Measurements from ENCODE around the gene TTPAL. TPM values are rescaled to one million over a fixed set of nuclear protein-coding genes. Genes with fewer than 3 reads are reported as not detected.

The TTPAL gene
- total RNA-seq, 4 donors from 2014 or later, result 14.2 to 27.7 (median 22.3) TPM

DNA sequence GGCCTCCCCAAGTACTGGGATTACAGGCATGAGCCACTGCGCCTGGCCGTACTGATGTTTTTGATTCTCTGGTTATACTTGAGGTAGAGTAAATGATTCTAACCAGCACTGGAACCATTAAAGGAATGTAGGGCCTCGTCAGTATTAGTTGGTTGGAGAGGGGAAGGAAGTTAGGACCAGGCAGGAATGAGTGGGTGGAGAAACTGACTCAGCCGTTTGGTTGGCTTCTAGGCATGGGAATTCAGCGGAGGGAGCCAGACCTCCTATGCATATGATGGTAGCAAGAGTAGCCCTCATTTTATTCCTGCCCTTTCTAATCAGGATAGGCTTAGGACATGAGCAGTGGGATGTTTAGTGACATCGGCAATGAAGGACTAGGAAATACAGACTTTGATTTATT is 65.2 kb downstream of the TTPAL start:
- WGBS, 2 donors, result 74 to 77% methylated on average over 6 of the region's 6 CpGs
- H3K4me1 ChIP-seq, result peaks cover 6 to 20% of the 10 kb centered on the region in 2 donors
- no peak for DNase-seq
- no peak overlapping the region for H3K27ac ChIP-seq
- no peaks in the 10 kb centered on the region for H3K27me3 ChIP-seq
- H3K4me3 ChIP-seq (replicated peaks in 1 of 3), result no peak overlapping the region
- H3K9me3 ChIP-seq, result no peaks in the 10 kb centered on the region
- no peak for TF ChIP-seq POLR2A (IDR thresholded peaks at IDR 0.05)
- TF ChIP-seq, protein P1, sequence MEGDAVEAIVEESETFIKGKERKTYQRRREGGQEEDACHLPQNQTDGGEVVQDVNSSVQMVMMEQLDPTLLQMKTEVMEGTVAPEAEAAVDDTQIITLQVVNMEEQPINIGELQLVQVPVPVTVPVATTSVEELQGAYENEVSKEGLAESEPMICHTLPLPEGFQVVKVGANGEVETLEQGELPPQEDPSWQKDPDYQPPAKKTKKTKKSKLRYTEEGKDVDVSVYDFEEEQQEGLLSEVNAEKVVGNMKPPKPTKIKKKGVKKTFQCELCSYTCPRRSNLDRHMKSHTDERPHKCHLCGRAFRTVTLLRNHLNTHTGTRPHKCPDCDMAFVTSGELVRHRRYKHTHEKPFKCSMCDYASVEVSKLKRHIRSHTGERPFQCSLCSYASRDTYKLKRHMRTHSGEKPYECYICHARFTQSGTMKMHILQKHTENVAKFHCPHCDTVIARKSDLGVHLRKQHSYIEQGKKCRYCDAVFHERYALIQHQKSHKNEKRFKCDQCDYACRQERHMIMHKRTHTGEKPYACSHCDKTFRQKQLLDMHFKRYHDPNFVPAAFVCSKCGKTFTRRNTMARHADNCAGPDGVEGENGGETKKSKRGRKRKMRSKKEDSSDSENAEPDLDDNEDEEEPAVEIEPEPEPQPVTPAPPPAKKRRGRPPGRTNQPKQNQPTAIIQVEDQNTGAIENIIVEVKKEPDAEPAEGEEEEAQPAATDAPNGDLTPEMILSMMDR (IDR thresholded peaks at IDR 0.05), result no peak
- intact Hi-C loops (cut with DNase I), result no loop called here
- H3K36me3 ChIP-seq, result no peaks in the 10 kb centered on the region

DNA sequence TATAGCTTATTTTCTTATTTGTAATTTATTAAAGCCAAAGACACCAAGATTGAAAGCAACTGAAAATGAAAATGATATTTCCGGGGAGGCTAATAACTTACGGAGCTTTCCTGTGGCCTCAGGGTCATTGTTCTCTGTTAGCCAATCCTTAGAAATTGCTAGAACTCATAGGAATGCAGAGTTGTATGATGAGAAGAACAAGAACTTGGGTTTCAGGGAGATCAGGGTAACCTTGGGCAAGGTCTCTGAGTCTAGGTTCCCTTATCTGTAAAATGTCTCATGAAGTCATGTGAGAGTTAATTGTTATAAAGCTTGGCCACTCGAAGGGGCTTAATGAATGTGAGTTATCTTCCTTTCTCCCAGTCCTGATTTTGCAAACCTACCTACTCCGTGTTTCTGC is 66.3 kb downstream of the TTPAL start:
- no peak for DNase-seq
- H3K4me1 ChIP-seq, result peaks cover 6 to 20% of the 10 kb centered on the region in 2 donors
- H3K9me3 ChIP-seq, result no peaks in the 10 kb centered on the region
- 75 to 78% methylated on average over 4 of the region's 4 CpGs for WGBS, 2 donors
- H3K4me3 ChIP-seq (replicated peaks in 1 of 3), result no peak overlapping the region
- intact Hi-C loops (cut with DNase I), result no loop called here
- H3K36me3 ChIP-seq, result no peaks in the 10 kb centered on the region
- no peak overlapping the region for H3K27ac ChIP-seq
- TF ChIP-seq POLR2A (IDR thresholded peaks at IDR 0.05), result no peak
- TF ChIP-seq, protein P1 (IDR thresholded peaks at IDR 0.05), result no peak
- no peaks in the 10 kb centered on the region for H3K27me3 ChIP-seq

DNA sequence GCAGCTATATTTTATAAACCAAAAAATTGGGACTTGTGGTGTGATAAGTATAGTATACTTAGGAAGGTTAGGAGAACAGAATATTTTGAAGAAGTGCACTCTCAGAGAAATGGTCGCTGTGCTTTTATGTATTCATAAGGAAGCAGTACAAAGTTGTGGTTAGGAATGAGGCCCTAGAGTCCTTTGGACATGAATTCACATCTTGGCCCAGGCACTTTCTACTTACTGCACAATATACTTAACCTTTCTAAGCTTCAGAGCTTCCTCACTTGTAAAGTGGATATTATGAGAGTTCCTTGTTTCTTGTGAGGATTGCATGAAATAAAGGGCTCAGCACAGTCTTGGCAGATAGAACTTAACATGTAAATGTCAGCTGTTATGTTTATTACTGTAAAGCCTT is 67.2 kb downstream of the TTPAL start:
- Histone ChIP-seq H3K27me3 (no peaks in the 10 kb centered on the region), H3K9me3 (no peaks in the 10 kb centered on the region), H3K4me3 (replicated peaks in 1 of 3) (no peak overlapping the region), H3K36me3 (no peaks in the 10 kb centered on the region), H3K27ac (no peak overlapping the region), H3K4me1 (peaks cover 6 to 20% of the 10 kb centered on the region in 2 donors)
- 31 to 35% methylated on average over 1 of the region's 1 CpG for WGBS, 2 donors
- intact Hi-C loops (cut with DNase I), result no loop called here
- no peak for DNase-seq
- TF ChIP-seq, protein P1 (IDR thresholded peaks at IDR 0.05), result no peak
- no peak for TF ChIP-seq POLR2A (IDR thresholded peaks at IDR 0.05)

DNA sequence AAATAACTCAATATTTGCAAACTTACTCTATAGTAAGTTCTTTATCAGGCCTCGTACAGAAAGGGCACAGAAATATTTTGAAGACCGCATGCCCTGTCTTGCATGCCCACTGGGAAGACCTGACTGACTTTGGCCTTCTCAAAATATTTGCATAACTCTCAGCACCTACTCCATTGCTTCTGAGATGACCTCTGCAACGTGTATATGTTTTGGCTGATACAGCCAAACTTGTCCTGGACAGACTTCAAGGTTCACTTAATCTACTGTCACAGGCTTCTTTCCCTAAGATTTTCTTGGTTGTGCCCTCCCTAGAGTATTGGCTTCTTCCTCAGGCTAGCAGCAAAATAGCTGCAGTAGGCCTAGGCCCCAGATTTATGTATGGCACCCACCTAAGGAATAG is 67.7 kb downstream of the TTPAL start:
- 44 to 73% methylated on average over 3 of the region's 3 CpGs for WGBS, 2 donors

More for the DNA sequence above, 67.7 kb downstream of the TTPAL start:
- Histone ChIP-seq H3K27me3 (no peaks in the 10 kb centered on the region), H3K9me3 (no peaks in the 10 kb centered on the region), H3K36me3 (no peaks in the 10 kb centered on the region), H3K27ac (no peak overlapping the region), H3K4me3 (replicated peaks in 1 of 3) (no peak overlapping the region), H3K4me1 (peaks cover 10 to 23% of the 10 kb centered on the region in 2 donors)
- intact Hi-C loops (cut with DNase I), result no loop called here
- TF ChIP-seq, protein P1 (IDR thresholded peaks at IDR 0.05), result no peak
- no peak for TF ChIP-seq POLR2A (IDR thresholded peaks at IDR 0.05)
- DNase-seq, result no peak

Small RNAs within 50 kb of the gene (small RNA-seq; reads per million reads assigned to genes)
- gene RPL37AP1, result 0.66 reads per million

Other genes starting within 250 kb of the TTPAL start
- gene GDAP1L1, start 228.6 kb upstream of the TTPAL start, total RNA-seq, result under 1 TPM in 1 of 4 donors, not detected in 3; 0.29 TPM
- 10 to 100 TPM in 3 of 4 donors, 1 to 10 TPM in 1; 8.3 to 14.2 (median 12.6) TPM for gene FITM2, start 164.7 kb upstream of the TTPAL start, total RNA-seq
- gene R3HDML, start 138.8 kb upstream of the TTPAL start, total RNA-seq, result not detected
- not detected for gene HNF4A, start 120.2 kb upstream of the TTPAL start, total RNA-seq
- gene SERINC3, start 46.2 kb downstream of the TTPAL start, total RNA-seq, result 100 to 1,000 TPM; 113 to 140 (median 137) TPM
- gene PKIG, start 106.7 kb downstream of the TTPAL start, total RNA-seq, result 100 to 1,000 TPM; 108 to 145 (median 111) TPM
- 10 to 100 TPM in 1 of 4 donors, 1 to 10 TPM in 3; 4.0 to 13.9 (median 7.1) TPM for gene ADA, start 175.8 kb downstream of the TTPAL start, total RNA-seq
- 10 to 100 TPM in 2 of 4 donors, 1 to 10 TPM in 2; 4.7 to 47.6 (median 26.6) TPM for gene CCN5, start 239.5 kb downstream of the TTPAL start, total RNA-seq